ENCODE results near the gene HOXC11. TPM values are rescaled to one million over a fixed set of nuclear protein-coding genes. Genes with fewer than 3 reads are reported as not detected.
A peak's percentile ranks its signal among the peaks of the same experiment; 100 is the strongest.

HOXC11 gene
- total and polyA plus RNA-seq, 2 donors (not counting 1 experiment from before 2014, with no cell fraction given), result not detected

GRCh38 chr12:54001283-54002187 is 28.6 kb downstream of the HOXC11 start:
- no peaks in the 10 kb centered on the region for H3K36me3 ChIP-seq (replicated peaks in 1 of 2; ENCODE audit: control extremely low read depth in 1 of 2, control insufficient read depth in 1 of 2, extremely low read depth in 1 of 2, insufficient read depth in 2 of 2, low read length in 1 of 2)
- peaks cover 0 to 71% (median 0%) of the 10 kb centered on the region in 3 donors for H3K9me3 ChIP-seq (ENCODE audit: control extremely low read depth in 1 of 3, control insufficient read depth in 2 of 3, insufficient read depth in 1 of 3, low read length in 2 of 3)
- H4K20me1 ChIP-seq (ENCODE audit: control insufficient read depth, insufficient read depth, low read length, poor library complexity, severe bottlenecking), result no peaks in the 10 kb centered on the region
- Mint-ChIP-seq H3K4me1 (peaks cover 19% of the 10 kb centered on the region), H3K4me3 (no peak overlapping the region), H3K9me3 (ENCODE audit: insufficient read depth) (no peaks in the 10 kb centered on the region), H3K27ac (peak overlapping the region; percentile 32), H3K27me3 (peaks cover 86% of the 10 kb centered on the region)
- DNase-seq (no peak), ATAC-seq (ENCODE audit: low read depth) (no peak)
- no peak for TF ChIP-seq EZH2 (IDR thresholded peaks at IDR 0.05; ENCODE audit: borderline replicate concordance, insufficient read depth, low read depth, low read length, poor library complexity, severe bottlenecking)
- TF ChIP-seq, protein P1, sequence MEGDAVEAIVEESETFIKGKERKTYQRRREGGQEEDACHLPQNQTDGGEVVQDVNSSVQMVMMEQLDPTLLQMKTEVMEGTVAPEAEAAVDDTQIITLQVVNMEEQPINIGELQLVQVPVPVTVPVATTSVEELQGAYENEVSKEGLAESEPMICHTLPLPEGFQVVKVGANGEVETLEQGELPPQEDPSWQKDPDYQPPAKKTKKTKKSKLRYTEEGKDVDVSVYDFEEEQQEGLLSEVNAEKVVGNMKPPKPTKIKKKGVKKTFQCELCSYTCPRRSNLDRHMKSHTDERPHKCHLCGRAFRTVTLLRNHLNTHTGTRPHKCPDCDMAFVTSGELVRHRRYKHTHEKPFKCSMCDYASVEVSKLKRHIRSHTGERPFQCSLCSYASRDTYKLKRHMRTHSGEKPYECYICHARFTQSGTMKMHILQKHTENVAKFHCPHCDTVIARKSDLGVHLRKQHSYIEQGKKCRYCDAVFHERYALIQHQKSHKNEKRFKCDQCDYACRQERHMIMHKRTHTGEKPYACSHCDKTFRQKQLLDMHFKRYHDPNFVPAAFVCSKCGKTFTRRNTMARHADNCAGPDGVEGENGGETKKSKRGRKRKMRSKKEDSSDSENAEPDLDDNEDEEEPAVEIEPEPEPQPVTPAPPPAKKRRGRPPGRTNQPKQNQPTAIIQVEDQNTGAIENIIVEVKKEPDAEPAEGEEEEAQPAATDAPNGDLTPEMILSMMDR (IDR thresholded peaks at IDR 0.05), result no peak
- intact Hi-C loops (cut with micrococcal nuclease), result loop anchor here (10.0 kb wide), 1 partner anchor 363 kb away; the partner anchor contains the start of gene GPR84
- H3K4me3 ChIP-seq (ENCODE audit: control extremely low read depth in 1 of 5, extremely low read depth in 1 of 5, insufficient read depth in 1 of 5, low read depth in 2 of 5, low read length in 4 of 5), result no peak overlapping the region
- WGBS (ENCODE audit: insufficient coverage), result 31% methylated on average over 5 of the region's 8 CpGs
- H3K9ac ChIP-seq (ENCODE audit: low read length), result no peak overlapping the region
- CTCF ChIA-PET, result interaction anchor here (1.0 to 5.0 kb wide), 6 partner anchors 31 to 214 kb away, joined by 3 to 20 read pairs (median 4); partner anchors contain the start of gene HOXC5
- no peak overlapping the region for H3K4me2 ChIP-seq (replicated peaks; ENCODE audit: low read depth, low read length, poor library complexity, severe bottlenecking)
- POLR2A ChIA-PET, result no interaction called here
- peaks cover 0 to 99% (median 83%) of the 10 kb centered on the region in 4 experiments for H3K27me3 ChIP-seq (replicated peaks in 1 of 4; ENCODE audit: control extremely low read depth in 1 of 4, control insufficient read depth in 3 of 4, insufficient read depth in 4 of 4, low read length in 3 of 4)
- no peaks in the 10 kb centered on the region for H3K79me2 ChIP-seq (ENCODE audit: control insufficient read depth, insufficient read depth, low read length)
- H3K27ac ChIP-seq (ENCODE audit: low read length in 2 of 2), result no peak overlapping the region
- peaks cover 28 to 59% of the 10 kb centered on the region in 2 donors for H3K4me1 ChIP-seq (ENCODE audit: control insufficient read depth in 2 of 2, insufficient read depth in 2 of 2, low read length in 2 of 2)
- H2AFZ ChIP-seq (ENCODE audit: insufficient read depth, low read depth, low read length, poor library complexity, severe bottlenecking), result no peak overlapping the region
